Progenitor cell of endocrine pancreas (in vitro differentiated cells): ENCODE measurements around the gene GRB7. TPM values are rescaled to one million over a fixed set of nuclear protein-coding genes. Genes with fewer than 3 reads are reported as not detected.
"Not testable (repeated sequence)": the region's sequence is repeated elsewhere in the genome, so short reads cannot be mapped to it uniquely, and the experiment has no call there.

Source experiments
- DNase-seq: peaks from one replicate; pipeline ENCODE4 v3.0.0; 2021; ENCODE audit warnings: low spot score; ENCODE audit not compliant: unreplicated experiment
- H3K27ac Mint-ChIP-seq: 2 replicates; pipeline ENCODE4 v1.8.0; 2021; ENCODE audit warnings: mild to moderate bottlenecking, moderate library complexity, mixed read lengths
- H3K27me3 Mint-ChIP-seq: 2 replicates; pipeline ENCODE4 v1.8.0; 2021; ENCODE audit warnings: mixed read lengths
- H3K36me3 Mint-ChIP-seq: 2 replicates; pipeline ENCODE4 v1.8.0; 2022; ENCODE audit warnings: mixed read lengths; ENCODE audit not compliant: insufficient read depth
- H3K4me1 Mint-ChIP-seq: 2 replicates; pipeline ENCODE4 v1.8.0; 2021; ENCODE audit warnings: low read depth, mixed read lengths
- H3K4me3 Mint-ChIP-seq: 2 replicates; pipeline ENCODE4 v1.8.0; 2021; ENCODE audit warnings: low read depth, mild to moderate bottlenecking, moderate library complexity, mixed read lengths
- H3K9me3 Mint-ChIP-seq: 2 replicates; pipeline ENCODE4 v1.8.0; 2021; ENCODE audit warnings: low read depth, mixed read lengths
- CTCF ChIP-seq: fragments of 200-600 bp; sonication (generic); IDR thresholded peaks from one replicate; pipeline ENCODE4 v1.5.0; 2021; ENCODE audit warnings: antibody characterized with exemption, mild to moderate bottlenecking; ENCODE audit not compliant: unreplicated experiment
- total RNA-seq: library from RNA; stranded (reverse); gene quantifications from 2 replicates; pipeline ENCODE4 v1.2.1, GENCODE V29; 2021

The GRB7 gene
- total RNA-seq, 1 donor from 2014 or later = 29.9 TPM

- Mint-ChIP-seq H3K9me3 (no peaks in the 10 kb centered on the region), H3K27me3 (no peaks in the 10 kb centered on the region), H3K36me3 (peaks cover 9% of the 10 kb centered on the region), H3K27ac (no peak overlapping the region), H3K4me1 (no peaks in the 10 kb centered on the region), H3K4me3 (no peak overlapping the region)
- DNase-seq = no peak
- no peak for TF ChIP-seq CTCF
These were observed 8.4 kb downstream of the GRB7 start for GRCh38 chr17:39746145-39746461.

- H3K27ac Mint-ChIP-seq = no peak overlapping the region
- no peaks in the 10 kb centered on the region for H3K9me3 Mint-ChIP-seq
- no peak for TF ChIP-seq CTCF
- no peak for DNase-seq
- peaks cover 5% of the 10 kb centered on the region for H3K27me3 Mint-ChIP-seq
- H3K4me3 Mint-ChIP-seq = no peak overlapping the region
- H3K36me3 Mint-ChIP-seq = peaks cover 9% of the 10 kb centered on the region
- no peaks in the 10 kb centered on the region for H3K4me1 Mint-ChIP-seq
These were observed 10.0 kb downstream of the GRB7 start for GRCh38 chr17:39747745-39748144.

GRCh38 chr17:39748444-39749034 lies 10.8 kb downstream of the GRB7 start:
- not testable (repeated sequence) for H3K36me3 Mint-ChIP-seq, H3K4me1 Mint-ChIP-seq, DNase-seq, H3K27ac Mint-ChIP-seq, H3K4me3 Mint-ChIP-seq, H3K9me3 Mint-ChIP-seq
- H3K27me3 Mint-ChIP-seq = peaks cover 13% of the 10 kb centered on the region

GRCh38 chr17:39750131-39751015 lies 12.6 kb downstream of the GRB7 start:
- no peak overlapping the region for H3K27ac Mint-ChIP-seq
- peaks cover 17% of the 10 kb centered on the region for H3K27me3 Mint-ChIP-seq
- peaks cover 7% of the 10 kb centered on the region for H3K36me3 Mint-ChIP-seq
- no peak for DNase-seq
- peaks cover under 1% of the 10 kb centered on the region for H3K4me1 Mint-ChIP-seq
- no peak overlapping the region for H3K4me3 Mint-ChIP-seq
- no peaks in the 10 kb centered on the region for H3K9me3 Mint-ChIP-seq
- TF ChIP-seq CTCF = no peak

- Mint-ChIP-seq H3K27ac (no peak overlapping the region), H3K36me3 (peaks cover 5% of the 10 kb centered on the region)
These were observed 13.3 kb downstream of the GRB7 start for GRCh38 chr17:39751016-39751543.

More at GRCh38 chr17:39751016-39751543, 13.3 kb downstream of the GRB7 start:
- TF ChIP-seq CTCF = no peak
- no peaks in the 10 kb centered on the region for H3K9me3 Mint-ChIP-seq
- DNase-seq = no peak
- peaks cover 2% of the 10 kb centered on the region for H3K4me1 Mint-ChIP-seq
- H3K4me3 Mint-ChIP-seq = no peak overlapping the region
- H3K27me3 Mint-ChIP-seq = peaks cover 24% of the 10 kb centered on the region
